ENCODE data around the gene OTUB1.
"Not testable (repeated sequence)": the region's sequence is repeated elsewhere in the genome, so short reads cannot be mapped to it uniquely, and the experiment has no call there.

Gene OTUB1

GRCh38 chr11:63963895-63964294 is 22.3 kb upstream of the OTUB1 start:
- H3K27ac Mint-ChIP-seq, H3K27me3 Mint-ChIP-seq, H3K4me3 Mint-ChIP-seq, H3K36me3 Mint-ChIP-seq, H3K9me3 Mint-ChIP-seq, ATAC-seq: not testable (repeated sequence)
- H3K4me1 Mint-ChIP-seq = peaks cover 17% of the 10 kb centered on the region

GRCh38 chr11:63966444-63966843 is 19.8 kb upstream of the OTUB1 start:
- H3K4me1 Mint-ChIP-seq = peaks cover 7% of the 10 kb centered on the region
- H3K4me3 Mint-ChIP-seq = no peak overlapping the region
- H3K9me3 Mint-ChIP-seq = no peaks in the 10 kb centered on the region
- no peak for ATAC-seq
- H3K36me3 Mint-ChIP-seq = no peaks in the 10 kb centered on the region
- H3K27ac Mint-ChIP-seq = no peak overlapping the region
- H3K27me3 Mint-ChIP-seq = peaks cover 18% of the 10 kb centered on the region

GRCh38 chr11:63969461-63969860 is 16.8 kb upstream of the OTUB1 start:
- Mint-ChIP-seq H3K9me3 (no peaks in the 10 kb centered on the region), H3K4me3 (no peak overlapping the region), H3K27ac (no peak overlapping the region), H3K4me1 (peaks cover 12% of the 10 kb centered on the region), H3K36me3 (no peaks in the 10 kb centered on the region), H3K27me3 (peaks cover 18% of the 10 kb centered on the region)
- ATAC-seq = no peak

- H3K4me3 Mint-ChIP-seq = no peak overlapping the region
- peaks cover 18% of the 10 kb centered on the region for H3K4me1 Mint-ChIP-seq
- no peak for ATAC-seq
- peaks cover 1% of the 10 kb centered on the region for H3K36me3 Mint-ChIP-seq
- no peak overlapping the region for H3K27ac Mint-ChIP-seq
- no peaks in the 10 kb centered on the region for H3K9me3 Mint-ChIP-seq
- H3K27me3 Mint-ChIP-seq = peaks cover 18% of the 10 kb centered on the region
Observed at GRCh38 chr11:63970902-63971301, 15.3 kb upstream of the OTUB1 start.

- not testable (repeated sequence) for ATAC-seq
- peaks cover 18% of the 10 kb centered on the region for H3K27me3 Mint-ChIP-seq
- H3K27ac Mint-ChIP-seq = peak overlapping the region; percentile 99
Observed at GRCh38 chr11:63973912-63974258, 12.4 kb upstream of the OTUB1 start.

GRCh38 chr11:63974259-63975143 is 11.7 kb upstream of the OTUB1 start, which contains the start of gene COX8A:
TSS of gene COX8A (plus strand) at chr11:63974620. CDS start at chr11:63974681, 61 bp downstream.
- H3K36me3 Mint-ChIP-seq = peaks cover 16% of the 10 kb centered on the region

More at GRCh38 chr11:63973912-63974258, 12.4 kb upstream of the OTUB1 start:
- H3K9me3 Mint-ChIP-seq = not testable (repeated sequence)
- peaks cover 33% of the 10 kb centered on the region for H3K4me1 Mint-ChIP-seq
- peak overlapping the region; percentile 100 for H3K4me3 Mint-ChIP-seq
- peaks cover 16% of the 10 kb centered on the region for H3K36me3 Mint-ChIP-seq

GRCh38 chr11:63978551-63979239 is 7.5 kb upstream of the OTUB1 start:
- Mint-ChIP-seq H3K4me3 (no peak overlapping the region), H3K36me3 (peaks cover 16% of the 10 kb centered on the region), H3K27ac (peak overlapping the region; percentile 8), H3K9me3 (no peaks in the 10 kb centered on the region), H3K27me3 (no peaks in the 10 kb centered on the region), H3K4me1 (peaks cover 47% of the 10 kb centered on the region)
- no peak for ATAC-seq

More at GRCh38 chr11:63974259-63975143, 11.7 kb upstream of the OTUB1 start, which contains the start of gene COX8A:
- peaks cover 33% of the 10 kb centered on the region for H3K4me1 Mint-ChIP-seq
- H3K9me3 Mint-ChIP-seq = no peaks in the 10 kb centered on the region
- H3K4me3 Mint-ChIP-seq = peak within 1 kb of the TSS; percentile 100
- H3K27ac Mint-ChIP-seq = peak within 1 kb of the TSS; percentile 99
- peak; percentile 99 for ATAC-seq
- H3K27me3 Mint-ChIP-seq = peaks cover 12% of the 10 kb centered on the region

GRCh38 chr11:63979426-63979825 is 6.8 kb upstream of the OTUB1 start:
- H3K27ac Mint-ChIP-seq = peak overlapping the region; percentile 8

GRCh38 chr11:63985812-63986155 is 454 bp upstream of the OTUB1 start:
- Mint-ChIP-seq H3K4me3 (peak overlapping the region; percentile 99), H3K36me3 (peaks cover 28% of the 10 kb centered on the region), H3K9me3 (no peaks in the 10 kb centered on the region), H3K4me1 (peaks cover 50% of the 10 kb centered on the region), H3K27ac (peak overlapping the region; percentile 99), H3K27me3 (no peaks in the 10 kb centered on the region)
- peak; percentile 87 for ATAC-seq

More at GRCh38 chr11:63979426-63979825, 6.8 kb upstream of the OTUB1 start:
- H3K4me3 Mint-ChIP-seq = no peak overlapping the region
- H3K9me3 Mint-ChIP-seq = no peaks in the 10 kb centered on the region
- no peaks in the 10 kb centered on the region for H3K27me3 Mint-ChIP-seq
- H3K36me3 Mint-ChIP-seq = peaks cover 16% of the 10 kb centered on the region
- ATAC-seq = no peak
- H3K4me1 Mint-ChIP-seq = peaks cover 41% of the 10 kb centered on the region

GRCh38 chr11:63986932-63987513 is 785 bp downstream of the OTUB1 start:
- Mint-ChIP-seq H3K27ac (no peak overlapping the region), H3K27me3 (no peaks in the 10 kb centered on the region), H3K4me3 (peak overlapping the region; percentile 69), H3K4me1 (peaks cover 50% of the 10 kb centered on the region), H3K9me3 (no peaks in the 10 kb centered on the region), H3K36me3 (peaks cover 41% of the 10 kb centered on the region)
- no peak for ATAC-seq

- peaks cover 76% of the 10 kb centered on the region for H3K36me3 Mint-ChIP-seq
- H3K4me1 Mint-ChIP-seq = peaks cover 35% of the 10 kb centered on the region
- no peaks in the 10 kb centered on the region for H3K27me3 Mint-ChIP-seq
- no peak for ATAC-seq
- H3K4me3 Mint-ChIP-seq = no peak overlapping the region
- no peaks in the 10 kb centered on the region for H3K9me3 Mint-ChIP-seq
- peak overlapping the region; percentile 46 for H3K27ac Mint-ChIP-seq
Observed at GRCh38 chr11:63991558-63991957, 5.3 kb downstream of the OTUB1 start.

- peaks cover 91% of the 10 kb centered on the region for H3K36me3 Mint-ChIP-seq
- no peaks in the 10 kb centered on the region for H3K27me3 Mint-ChIP-seq
Observed at GRCh38 chr11:63993100-63993499, 6.9 kb downstream of the OTUB1 start.

GRCh38 chr11:63993993-63994392 is 7.8 kb downstream of the OTUB1 start:
- Mint-ChIP-seq H3K36me3 (peaks cover 89% of the 10 kb centered on the region), H3K4me1 (peaks cover 39% of the 10 kb centered on the region), H3K9me3 (no peaks in the 10 kb centered on the region), H3K27me3 (no peaks in the 10 kb centered on the region), H3K27ac (no peak overlapping the region), H3K4me3 (no peak overlapping the region)
- ATAC-seq = no peak

More at GRCh38 chr11:63993100-63993499, 6.9 kb downstream of the OTUB1 start:
- H3K4me1 Mint-ChIP-seq = peaks cover 35% of the 10 kb centered on the region
- peak overlapping the region; percentile 12 for H3K27ac Mint-ChIP-seq
- ATAC-seq = no peak
- no peaks in the 10 kb centered on the region for H3K9me3 Mint-ChIP-seq
- H3K4me3 Mint-ChIP-seq = no peak overlapping the region

- H3K27me3 Mint-ChIP-seq = no peaks in the 10 kb centered on the region
- no peak overlapping the region for H3K4me3 Mint-ChIP-seq
- ATAC-seq = no peak
- no peaks in the 10 kb centered on the region for H3K9me3 Mint-ChIP-seq
- no peak overlapping the region for H3K27ac Mint-ChIP-seq
- peaks cover 43% of the 10 kb centered on the region for H3K4me1 Mint-ChIP-seq
- H3K36me3 Mint-ChIP-seq = peaks cover 67% of the 10 kb centered on the region
Observed at GRCh38 chr11:63996512-63996911, 10.3 kb downstream of the OTUB1 start.

- no peaks in the 10 kb centered on the region for H3K27me3 Mint-ChIP-seq
- peaks cover 36% of the 10 kb centered on the region for H3K4me1 Mint-ChIP-seq
- no peak for ATAC-seq
- no peak overlapping the region for H3K27ac Mint-ChIP-seq
- peaks cover 60% of the 10 kb centered on the region for H3K36me3 Mint-ChIP-seq
- H3K4me3 Mint-ChIP-seq = no peak overlapping the region
- H3K9me3 Mint-ChIP-seq = no peaks in the 10 kb centered on the region
Observed at GRCh38 chr11:63997104-63997700, 11.0 kb downstream of the OTUB1 start.

Measured in stimulated activated memory B cell treated with anti-CD40 and anti-IgM and Interleukin-4, amounts not matched to agents 10 μg/mL and 1 μg/mL and 100 μg/mL, for 72 hours (primary cell).